HEK293 (cell line): ENCODE data around the gene HMSD.

Experiments used
- CTCF ChIA-PET: fragments of 350-600 bp; formaldehyde crosslinking; extraction: SDS; loops from one replicate; lab custom pipeline; 2021; ENCODE audit warnings: antibody characterized with exemption; lab: Yijun Ruan, JAX
- POLR2A ChIA-PET: fragments of 300-600 bp; formaldehyde crosslinking; extraction: SDS; loops from one replicate; lab custom pipeline; 2020; ENCODE audit warnings: antibody characterized with exemption, inconsistent platforms; lab: Yijun Ruan, JAX
- H3K27ac ChIP-seq: fragments of 200-500 bp; sonication (Bioruptor generic); 2 replicates; pipeline ENCODE4 v1.5.1; 2014; ENCODE audit warnings: low read depth, low read length, control low read depth, inconsistent platforms; ENCODE audit errors: extremely low read depth
- H3K36me3 ChIP-seq, 2 experiments: fragments of 200-500 bp in 1 of 2; sonication (Bioruptor generic) in 1 of 2; 1 replicate in 1 of 2; 2 replicates in 1 of 2; pipeline ENCODE4 v1.5.1; 2014 to 2017; ENCODE audit warnings: inconsistent platforms in 2 of 2, low read length in 2 of 2; ENCODE audit not compliant: control insufficient read depth in 2 of 2, insufficient read depth in 1 of 2
- H3K4me1 ChIP-seq: fragments of 200-500 bp; sonication (Bioruptor generic); 2 replicates; pipeline ENCODE4 v1.5.1; 2014; ENCODE audit warnings: mild to moderate bottlenecking, low read length, inconsistent platforms; ENCODE audit not compliant: control insufficient read depth, insufficient read depth
- H3K4me3 ChIP-seq: 2 replicates; pipeline ENCODE4 v1.5.1; 2011; ENCODE audit warnings: low read depth, mild to moderate bottlenecking, control low read depth, low read length, moderate library complexity
- H3K9me3 ChIP-seq: fragments of 200-500 bp; sonication (Bioruptor generic); 2 replicates; pipeline ENCODE4 v1.5.1; 2014; ENCODE audit warnings: low read depth, low read length, inconsistent platforms; ENCODE audit not compliant: control insufficient read depth, insufficient read depth
- FEZF1 ChIP-seq: fragments of 450-650 bp; formaldehyde crosslinking; IDR thresholded peaks from 2 replicates; pipeline ENCODE4 v1.5.1; 2016; ENCODE audit warnings: missing biosample characterization, missing genetic modification characterization
- GLIS1 ChIP-seq: fragments of 450-650 bp; formaldehyde crosslinking; IDR thresholded peaks from 2 replicates; pipeline ENCODE4 v1.5.1; 2016; ENCODE audit warnings: missing biosample characterization, missing genetic modification characterization
- IKZF3 ChIP-seq: fragments of 450-650 bp; IDR thresholded peaks from 2 replicates; pipeline ENCODE4 v1.5.0; 2018; ENCODE audit warnings: missing biosample characterization, mild to moderate bottlenecking, missing genetic modification characterization, moderate library complexity
- KLF7 ChIP-seq: fragments of 450-650 bp; formaldehyde crosslinking; IDR thresholded peaks from 2 replicates; pipeline ENCODE4 v1.5.1; 2016; ENCODE audit warnings: missing biosample characterization, missing genetic modification characterization, borderline replicate concordance
- OVOL3 ChIP-seq: fragments of 450-650 bp; formaldehyde crosslinking; IDR thresholded peaks from 2 replicates; pipeline ENCODE4 v1.5.1; 2016; ENCODE audit warnings: missing biosample characterization, missing genetic modification characterization
- SALL2 ChIP-seq: fragments of 450-650 bp; formaldehyde crosslinking; IDR thresholded peaks from 2 replicates; pipeline ENCODE4 v1.5.0; 2017; ENCODE audit warnings: missing biosample characterization, mild to moderate bottlenecking, missing genetic modification characterization, borderline replicate concordance
- SETDB1 ChIP-seq: IDR thresholded peaks from one replicate; pipeline ENCODE4 v1.6.1; 2017; ENCODE audit warnings: mild to moderate bottlenecking, low read length, moderate library complexity, mixed read lengths; ENCODE audit not compliant: insufficient read length
- SP2 ChIP-seq: fragments of 450-650 bp; formaldehyde crosslinking; IDR thresholded peaks from 2 replicates; pipeline ENCODE4 v1.5.1; 2016; ENCODE audit warnings: missing biosample characterization, missing genetic modification characterization
- ZFP37 ChIP-seq: fragments of 450-650 bp; formaldehyde crosslinking; IDR thresholded peaks from 2 replicates; pipeline ENCODE4 v1.5.1; 2016; ENCODE audit warnings: missing biosample characterization, missing genetic modification characterization
- ZNF112 ChIP-seq: fragments of 450-650 bp; formaldehyde crosslinking; IDR thresholded peaks from 2 replicates; pipeline ENCODE4 v1.5.0; 2017; ENCODE audit warnings: missing biosample characterization, missing genetic modification characterization
- ZNF138 ChIP-seq: fragments of 450-650 bp; formaldehyde crosslinking; IDR thresholded peaks from 2 replicates; pipeline ENCODE4 v1.5.1; 2016; ENCODE audit warnings: missing biosample characterization, missing genetic modification characterization, borderline replicate concordance
- ZNF214 ChIP-seq: fragments of 450-650 bp; formaldehyde crosslinking; IDR thresholded peaks from 2 replicates; pipeline ENCODE4 v1.5.1; 2017; ENCODE audit warnings: missing biosample characterization, mild to moderate bottlenecking, missing genetic modification characterization, borderline replicate concordance
- ZNF280D ChIP-seq: fragments of 450-650 bp; formaldehyde crosslinking; IDR thresholded peaks from 2 replicates; pipeline ENCODE4 v1.5.1; 2016; ENCODE audit warnings: missing biosample characterization, missing genetic modification characterization
- ZNF341 ChIP-seq: fragments of 450-650 bp; formaldehyde crosslinking; IDR thresholded peaks from 2 replicates; pipeline ENCODE4; 2016; ENCODE audit warnings: low read depth, missing biosample characterization, missing genetic modification characterization
- ZNF37A ChIP-seq: fragments of 450-650 bp; IDR thresholded peaks from 2 replicates; pipeline ENCODE4 v1.5.1; 2018; ENCODE audit warnings: missing biosample characterization, missing genetic modification characterization
- ZNF548 ChIP-seq: fragments of 450-650 bp; formaldehyde crosslinking; IDR thresholded peaks from 2 replicates; pipeline ENCODE4 v1.5.1; 2016; ENCODE audit warnings: missing biosample characterization, missing genetic modification characterization
- ZNF549 ChIP-seq: fragments of 450-650 bp; IDR thresholded peaks from 2 replicates; pipeline ENCODE4 v1.5.1; 2018; ENCODE audit warnings: missing biosample characterization, missing genetic modification characterization, mild to moderate bottlenecking, inconsistent platforms, moderate library complexity
- ZNF626 ChIP-seq: fragments of 450-650 bp; sonication (Bioruptor Pico); formaldehyde crosslinking; IDR thresholded peaks from 2 replicates; pipeline ENCODE4 v1.5.1; 2018; ENCODE audit warnings: missing biosample characterization, missing genetic modification characterization, inconsistent platforms
- ZNF776 ChIP-seq: fragments of 450-650 bp; formaldehyde crosslinking; IDR thresholded peaks from 2 replicates; pipeline ENCODE4 v1.5.0; 2017; ENCODE audit warnings: missing biosample characterization, missing genetic modification characterization, borderline replicate concordance
- ZNF792 ChIP-seq: fragments of 450-650 bp; formaldehyde crosslinking; IDR thresholded peaks from 2 replicates; pipeline ENCODE4 v1.5.1; 2016; ENCODE audit warnings: missing biosample characterization, missing genetic modification characterization
- ZSCAN18 ChIP-seq: fragments of 450-650 bp; formaldehyde crosslinking; IDR thresholded peaks from 2 replicates; pipeline ENCODE4 v1.5.1; 2016; ENCODE audit warnings: missing biosample characterization, missing genetic modification characterization
- ZSCAN5A ChIP-seq: fragments of 450-650 bp; formaldehyde crosslinking; IDR thresholded peaks from 2 replicates; pipeline ENCODE4 v1.5.1; 2016; ENCODE audit warnings: missing biosample characterization, missing genetic modification characterization
- TF ChIP-seq, protein P1 (sequence below): fragments of 450-650 bp; formaldehyde crosslinking; IDR thresholded peaks from 2 replicates; pipeline ENCODE4 v1.5.1; 2016; ENCODE audit warnings: missing biosample characterization, missing genetic modification characterization
- TF ChIP-seq, protein P2 (sequence below): fragments of 450-650 bp; formaldehyde crosslinking; IDR thresholded peaks from 2 replicates; pipeline ENCODE4 v1.5.1; 2017; ENCODE audit warnings: missing biosample characterization, mild to moderate bottlenecking, missing genetic modification characterization, moderate library complexity
- TF ChIP-seq, protein P3 (sequence below): fragments of 450-650 bp; formaldehyde crosslinking; IDR thresholded peaks from 2 replicates; pipeline ENCODE4 v1.5.1; 2017; ENCODE audit warnings: missing biosample characterization, missing genetic modification characterization
- TF ChIP-seq, protein P4 (sequence below): fragments of 450-650 bp; formaldehyde crosslinking; IDR thresholded peaks from 2 replicates; pipeline ENCODE4 v1.5.1; 2016; ENCODE audit warnings: missing biosample characterization, missing genetic modification characterization

Gene HMSD

DNA sequence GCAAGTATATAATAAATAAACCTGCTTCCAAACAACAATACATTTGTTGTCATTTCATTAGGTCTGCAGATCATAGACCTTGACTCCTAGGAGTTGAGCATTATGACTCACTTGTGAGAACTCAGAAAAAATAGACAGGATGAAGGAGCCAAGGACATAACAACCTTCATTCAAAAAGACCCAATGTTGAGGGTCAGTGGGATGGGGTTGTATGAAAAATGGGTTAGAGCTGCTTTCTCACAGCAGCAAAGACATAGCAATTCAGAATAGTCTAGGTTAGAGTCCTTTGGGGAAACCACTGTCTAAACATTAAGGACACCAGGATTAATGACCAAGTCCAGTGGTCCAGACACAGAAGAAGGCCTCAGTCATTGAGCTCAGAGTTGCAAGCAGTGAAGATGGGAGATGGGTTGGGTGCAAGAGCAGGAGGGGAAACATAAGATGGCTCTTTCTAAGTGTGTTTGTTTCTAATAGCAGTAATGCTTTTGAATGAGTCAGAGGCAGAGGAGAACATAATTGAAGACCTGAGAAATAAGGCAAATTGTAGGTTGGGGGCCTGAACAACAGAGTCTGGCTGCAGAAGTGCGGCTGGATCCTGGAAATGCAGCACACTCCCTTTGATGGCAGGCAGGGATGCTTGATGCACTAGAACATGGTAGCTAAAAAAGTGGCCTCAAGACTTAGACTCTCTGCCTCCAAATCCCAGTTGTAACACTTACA lies 45.1 kb upstream of the HMSD start:
- ChIA-PET POLR2A (no interaction called here), CTCF (interaction anchor here (0.5 to 0.7 kb wide), 2 partner anchors 297 to 784 kb away, joined by 3 to 4 read pairs; no protein-coding TSS in a partner anchor)
- H3K4me3 ChIP-seq: no peak overlapping the region

GRCh38 chr18:63904694-63905093 lies 44.4 kb upstream of the HMSD start:
- Histone ChIP-seq H3K27ac (no peak overlapping the region), H3K36me3 (no peaks in the 10 kb centered on the region), H3K9me3 (no peaks in the 10 kb centered on the region), H3K4me3 (no peak overlapping the region), H3K4me1 (no peaks in the 10 kb centered on the region)
- ChIA-PET POLR2A (no interaction called here), CTCF (no interaction called here)
- no peak for TF ChIP-seq SALL2
- TF ChIP-seq, protein P1, sequence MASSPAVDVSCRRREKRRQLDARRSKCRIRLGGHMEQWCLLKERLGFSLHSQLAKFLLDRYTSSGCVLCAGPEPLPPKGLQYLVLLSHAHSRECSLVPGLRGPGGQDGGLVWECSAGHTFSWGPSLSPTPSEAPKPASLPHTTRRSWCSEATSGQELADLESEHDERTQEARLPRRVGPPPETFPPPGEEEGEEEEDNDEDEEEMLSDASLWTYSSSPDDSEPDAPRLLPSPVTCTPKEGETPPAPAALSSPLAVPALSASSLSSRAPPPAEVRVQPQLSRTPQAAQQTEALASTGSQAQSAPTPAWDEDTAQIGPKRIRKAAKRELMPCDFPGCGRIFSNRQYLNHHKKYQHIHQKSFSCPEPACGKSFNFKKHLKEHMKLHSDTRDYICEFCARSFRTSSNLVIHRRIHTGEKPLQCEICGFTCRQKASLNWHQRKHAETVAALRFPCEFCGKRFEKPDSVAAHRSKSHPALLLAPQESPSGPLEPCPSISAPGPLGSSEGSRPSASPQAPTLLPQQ: no peak
- TF ChIP-seq KLF7 (tag by site-specific recombination): no peak
- TF ChIP-seq ZNF214 (tag by site-specific recombination): no peak
- no peak for TF ChIP-seq IKZF3 (tag by site-specific recombination)
- no peak for TF ChIP-seq ZNF112 (tag by site-specific recombination)
- no peak for TF ChIP-seq ZNF280D (tag by site-specific recombination)

More for the DNA sequence above, 45.1 kb upstream of the HMSD start:
- Histone ChIP-seq H3K36me3 (no peaks in the 10 kb centered on the region), H3K9me3 (no peaks in the 10 kb centered on the region), H3K4me1 (no peaks in the 10 kb centered on the region)
- TF ChIP-seq, protein P2, sequence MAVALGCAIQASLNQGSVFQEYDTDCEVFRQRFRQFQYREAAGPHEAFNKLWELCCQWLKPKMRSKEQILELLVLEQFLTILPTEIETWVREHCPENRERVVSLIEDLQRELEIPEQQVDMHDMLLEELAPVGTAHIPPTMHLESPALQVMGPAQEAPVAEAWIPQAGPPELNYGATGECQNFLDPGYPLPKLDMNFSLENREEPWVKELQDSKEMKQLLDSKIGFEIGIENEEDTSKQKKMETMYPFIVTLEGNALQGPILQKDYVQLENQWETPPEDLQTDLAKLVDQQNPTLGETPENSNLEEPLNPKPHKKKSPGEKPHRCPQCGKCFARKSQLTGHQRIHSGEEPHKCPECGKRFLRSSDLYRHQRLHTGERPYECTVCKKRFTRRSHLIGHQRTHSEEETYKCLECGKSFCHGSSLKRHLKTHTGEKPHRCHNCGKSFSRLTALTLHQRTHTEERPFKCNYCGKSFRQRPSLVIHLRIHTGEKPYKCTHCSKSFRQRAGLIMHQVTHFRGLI (tag by site-specific recombination): no peak
- TF ChIP-seq ZNF549: no peak
- TF ChIP-seq ZFP37 (tag by site-specific recombination): no peak
- TF ChIP-seq, protein P3, sequence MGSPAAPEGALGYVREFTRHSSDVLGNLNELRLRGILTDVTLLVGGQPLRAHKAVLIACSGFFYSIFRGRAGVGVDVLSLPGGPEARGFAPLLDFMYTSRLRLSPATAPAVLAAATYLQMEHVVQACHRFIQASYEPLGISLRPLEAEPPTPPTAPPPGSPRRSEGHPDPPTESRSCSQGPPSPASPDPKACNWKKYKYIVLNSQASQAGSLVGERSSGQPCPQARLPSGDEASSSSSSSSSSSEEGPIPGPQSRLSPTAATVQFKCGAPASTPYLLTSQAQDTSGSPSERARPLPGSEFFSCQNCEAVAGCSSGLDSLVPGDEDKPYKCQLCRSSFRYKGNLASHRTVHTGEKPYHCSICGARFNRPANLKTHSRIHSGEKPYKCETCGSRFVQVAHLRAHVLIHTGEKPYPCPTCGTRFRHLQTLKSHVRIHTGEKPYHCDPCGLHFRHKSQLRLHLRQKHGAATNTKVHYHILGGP (tag by site-specific recombination): no peak
- no peak for TF ChIP-seq SP2 (tag by site-specific recombination)
- TF ChIP-seq ZNF37A: no peak
- TF ChIP-seq FEZF1 (tag by site-specific recombination): no peak
- TF ChIP-seq ZNF138 (tag by site-specific recombination): no peak
- no peak for TF ChIP-seq OVOL3 (tag by site-specific recombination)
- TF ChIP-seq ZNF626 (tag by site-specific recombination): no peak
- TF ChIP-seq SETDB1: no peak
- no peak for TF ChIP-seq GLIS1 (tag by site-specific recombination)
- TF ChIP-seq ZNF776 (tag by site-specific recombination): no peak
- TF ChIP-seq, protein P4, sequence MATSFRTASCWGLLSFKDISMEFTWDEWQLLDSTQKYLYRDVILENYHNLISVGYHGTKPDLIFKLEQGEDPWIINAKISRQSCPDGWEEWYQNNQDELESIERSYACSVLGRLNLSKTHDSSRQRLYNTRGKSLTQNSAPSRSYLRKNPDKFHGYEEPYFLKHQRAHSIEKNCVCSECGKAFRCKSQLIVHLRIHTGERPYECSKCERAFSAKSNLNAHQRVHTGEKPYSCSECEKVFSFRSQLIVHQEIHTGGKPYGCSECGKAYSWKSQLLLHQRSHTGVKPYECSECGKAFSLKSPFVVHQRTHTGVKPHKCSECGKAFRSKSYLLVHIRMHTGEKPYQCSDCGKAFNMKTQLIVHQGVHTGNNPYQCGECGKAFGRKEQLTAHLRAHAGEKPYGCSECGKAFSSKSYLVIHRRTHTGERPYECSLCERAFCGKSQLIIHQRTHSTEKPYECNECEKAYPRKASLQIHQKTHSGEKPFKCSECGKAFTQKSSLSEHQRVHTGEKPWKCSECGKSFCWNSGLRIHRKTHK: no peak
- no peak for TF ChIP-seq ZSCAN18 (tag by site-specific recombination)
- TF ChIP-seq ZNF341 (tag by site-specific recombination): no peak
- no peak for TF ChIP-seq ZNF792 (tag by site-specific recombination)
- no peak for TF ChIP-seq ZNF548 (tag by site-specific recombination)
- no peak for TF ChIP-seq ZSCAN5A (tag by site-specific recombination)
- TF ChIP-seq, all 188 proteins: peak for 0
- H3K27ac ChIP-seq: no peak overlapping the region
